HFF-Myc (cell line): ENCODE results near the gene SLC38A3.

Experiments
- DNase-seq: peaks from one replicate; pipeline ENCODE4 v3.0.0-alpha.2; 2011; ENCODE audit warnings: low read depth; ENCODE audit errors: extremely low read depth
- H3K4me3 ChIP-seq: replicated peaks from 2 replicates; pipeline ENCODE4 v1.5.1; 2011; ENCODE audit warnings: low read depth, mild to moderate bottlenecking, control low read depth, low read length
- TF ChIP-seq, protein P1 (sequence below): IDR thresholded peaks from 2 replicates; pipeline ENCODE4 v1.5.1; 2012; ENCODE audit warnings: mild to moderate bottlenecking, low read depth, low read length, control low read depth; ENCODE audit errors: missing control alignments

SLC38A3 gene

GRCh38 chr3:50184242-50184978 is 20.7 kb upstream of the SLC38A3 start:
- no peak overlapping the region for H3K4me3 ChIP-seq
- TF ChIP-seq, protein P1, sequence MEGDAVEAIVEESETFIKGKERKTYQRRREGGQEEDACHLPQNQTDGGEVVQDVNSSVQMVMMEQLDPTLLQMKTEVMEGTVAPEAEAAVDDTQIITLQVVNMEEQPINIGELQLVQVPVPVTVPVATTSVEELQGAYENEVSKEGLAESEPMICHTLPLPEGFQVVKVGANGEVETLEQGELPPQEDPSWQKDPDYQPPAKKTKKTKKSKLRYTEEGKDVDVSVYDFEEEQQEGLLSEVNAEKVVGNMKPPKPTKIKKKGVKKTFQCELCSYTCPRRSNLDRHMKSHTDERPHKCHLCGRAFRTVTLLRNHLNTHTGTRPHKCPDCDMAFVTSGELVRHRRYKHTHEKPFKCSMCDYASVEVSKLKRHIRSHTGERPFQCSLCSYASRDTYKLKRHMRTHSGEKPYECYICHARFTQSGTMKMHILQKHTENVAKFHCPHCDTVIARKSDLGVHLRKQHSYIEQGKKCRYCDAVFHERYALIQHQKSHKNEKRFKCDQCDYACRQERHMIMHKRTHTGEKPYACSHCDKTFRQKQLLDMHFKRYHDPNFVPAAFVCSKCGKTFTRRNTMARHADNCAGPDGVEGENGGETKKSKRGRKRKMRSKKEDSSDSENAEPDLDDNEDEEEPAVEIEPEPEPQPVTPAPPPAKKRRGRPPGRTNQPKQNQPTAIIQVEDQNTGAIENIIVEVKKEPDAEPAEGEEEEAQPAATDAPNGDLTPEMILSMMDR, result no peak
- no peak for DNase-seq

- H3K4me3 ChIP-seq, result no peak overlapping the region
- TF ChIP-seq, protein P1, result no peak
Measured at GRCh38 chr3:50185230-50185629, 19.8 kb upstream of the SLC38A3 start.

DNA sequence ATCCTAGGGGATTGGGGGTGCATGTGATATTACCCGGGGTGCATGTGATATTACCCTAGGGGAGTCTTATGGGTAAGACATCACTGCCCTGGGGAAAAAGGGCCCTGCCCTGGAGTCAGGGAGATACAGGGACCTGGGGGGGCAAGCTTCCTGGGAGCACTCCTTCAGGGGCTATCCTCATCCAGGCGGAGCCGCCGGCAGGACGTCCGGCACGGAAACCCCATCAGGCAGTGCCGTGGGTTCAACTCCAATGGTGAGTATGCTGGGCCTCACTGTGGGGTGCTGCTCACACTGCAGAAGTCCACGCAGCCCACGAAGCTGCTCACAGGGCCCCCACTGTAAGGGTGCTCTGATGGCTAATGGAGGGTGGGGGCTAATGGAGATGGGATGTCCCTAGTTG is 19.0 kb upstream of the SLC38A3 start:
- H3K4me3 ChIP-seq, result no peak overlapping the region
- TF ChIP-seq, protein P1, result no peak
- no peak for DNase-seq

More at GRCh38 chr3:50185230-50185629, 19.8 kb upstream of the SLC38A3 start:
- no peak for DNase-seq

DNA sequence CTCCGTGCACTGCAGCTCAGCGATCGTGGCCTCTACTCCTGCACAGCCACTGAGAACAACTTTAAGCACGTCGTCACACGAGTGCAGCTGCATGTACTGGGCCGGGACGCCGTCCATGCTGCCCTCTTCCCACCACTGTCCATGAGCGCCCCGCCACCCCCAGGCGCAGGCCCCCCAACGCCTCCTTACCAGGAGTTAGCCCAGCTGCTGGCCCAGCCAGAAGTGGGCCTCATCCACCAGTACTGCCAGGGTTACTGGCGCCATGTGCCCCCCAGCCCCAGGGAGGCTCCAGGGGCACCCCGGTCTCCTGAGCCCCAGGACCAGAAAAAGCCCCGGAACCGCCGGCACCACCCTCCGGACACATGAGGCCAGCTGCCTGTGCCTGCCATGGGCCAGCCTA is 17.3 kb upstream of the SLC38A3 start:
- TF ChIP-seq, protein P1, result no peak
- no peak for DNase-seq

DNA sequence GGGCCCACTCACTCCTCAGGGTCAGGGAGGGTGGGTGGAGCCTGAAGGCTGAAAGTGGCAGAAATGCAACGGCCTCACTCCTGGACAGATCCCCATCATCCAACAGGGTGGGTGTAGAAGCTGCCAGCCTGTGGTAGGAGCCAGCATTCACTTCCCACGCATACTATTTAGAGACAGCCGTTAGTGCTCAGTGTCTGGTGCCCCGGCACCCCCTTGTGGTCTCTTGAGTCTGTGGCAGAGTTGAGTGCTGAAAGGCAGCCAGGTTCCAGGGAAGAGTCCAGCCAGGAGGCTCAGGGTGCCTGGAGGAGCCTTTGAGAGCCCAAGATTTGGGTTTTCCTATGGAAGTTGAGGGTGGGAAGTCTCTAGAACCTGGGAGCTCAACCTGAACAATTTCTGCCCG is 15.8 kb upstream of the SLC38A3 start:
- DNase-seq, result no peak
- no peak overlapping the region for H3K4me3 ChIP-seq
- TF ChIP-seq, protein P1, result peak; percentile 85

More for the DNA sequence above, 17.3 kb upstream of the SLC38A3 start:
- no peak overlapping the region for H3K4me3 ChIP-seq

DNA sequence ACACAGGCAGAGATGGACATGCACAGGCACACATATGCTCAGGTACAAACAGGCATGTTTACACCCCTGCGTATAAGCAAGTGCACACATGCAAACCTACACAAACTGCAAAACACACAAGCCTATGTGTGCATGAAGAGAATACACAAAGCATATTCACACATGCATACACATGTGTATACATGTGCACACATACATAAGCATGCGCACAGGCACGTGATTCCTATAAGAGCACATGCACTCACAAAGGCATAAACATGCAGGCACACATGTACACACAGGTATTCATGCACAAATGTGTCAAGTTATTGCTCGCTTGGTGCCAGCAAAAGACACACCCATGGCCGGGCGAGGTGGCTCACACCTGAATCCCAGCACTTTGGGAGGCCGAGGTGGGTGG is 15.1 kb upstream of the SLC38A3 start:
- DNase-seq, result no peak
- no peak overlapping the region for H3K4me3 ChIP-seq
- TF ChIP-seq, protein P1, result no peak
